Urinary bladder (tissue), 4 donors: ENCODE measurements around the gene MCM9. TPM values are rescaled to one million over a fixed set of nuclear protein-coding genes. Genes with fewer than 3 reads are reported as not detected.

Experiments
- DNase-seq: peaks from one replicate; pipeline ENCODE4 v3.0.0-alpha.2; 2015; ENCODE audit errors: extremely low spot score
- H3K27ac ChIP-seq: one replicate; pipeline ENCODE4 v1.5.1; 2013; ENCODE audit warnings: low read depth, mild to moderate bottlenecking, moderate library complexity
- H3K36me3 ChIP-seq: one replicate; pipeline ENCODE4 v1.6.1; 2013; ENCODE audit warnings: mild to moderate bottlenecking, moderate library complexity; ENCODE audit not compliant: insufficient read depth
- H3K4me1 ChIP-seq: one replicate; pipeline ENCODE4 v1.6.1; 2013; ENCODE audit warnings: mild to moderate bottlenecking, moderate library complexity; ENCODE audit not compliant: insufficient read depth
- H3K4me3 ChIP-seq: one replicate; pipeline ENCODE4 v1.5.1; 2013; ENCODE audit warnings: low read depth, low read length
- WGBS: extraction: QIAGEN DNeasy Blood & Tissue Kit; methylation state at CpG from one replicate; pipeline ENCODE4 v1.1.7; 2013; 5-methylcytosine and 5-hydroxymethylcytosine counted together
- polyA plus RNA-seq: library from polyadenylated mRNA; stranded (reverse); fragments of 200-250 nt; gene quantifications from one replicate; pipeline ENCODE4 v1.2.3, GENCODE V29; 2013
- total RNA-seq: library from RNA; depleted of rRNA; stranded (reverse); fragments of >200 nt; gene quantifications from one replicate; pipeline ENCODE4 v1.2.3, GENCODE V29; 2014
- donor health status: healthy with polysubstance abuse.
- donor health status: healthy.

The MCM9 gene
- total and polyA plus RNA-seq, 2 donors = 7.5 to 26.3 TPM

DNA sequence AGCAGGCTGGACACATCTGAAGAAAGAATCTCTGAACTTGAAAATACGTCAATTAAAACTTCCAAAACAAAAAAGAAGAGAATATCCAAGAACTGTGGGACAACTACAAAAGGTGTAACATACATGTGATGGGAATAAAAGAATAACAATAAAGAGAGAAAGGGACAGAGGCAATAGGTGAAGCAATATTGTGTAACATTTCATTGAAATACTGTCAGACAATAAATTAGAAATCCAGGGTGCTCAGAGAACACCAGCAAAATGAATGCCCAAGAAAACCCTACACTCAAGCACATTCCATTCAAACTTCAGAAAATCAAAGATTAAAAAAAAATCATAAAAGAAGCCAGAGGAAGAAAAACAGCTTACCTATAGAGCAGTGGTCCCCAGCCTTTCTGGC lies 74.6 kb downstream of the MCM9 start:
- Histone ChIP-seq H3K4me1 (no peaks in the 10 kb centered on the region), H3K4me3 (no peak overlapping the region), H3K27ac (no peak overlapping the region), H3K36me3 (no peaks in the 10 kb centered on the region)
- DNase-seq = no peak
- WGBS = 99% methylated on average over 1 of the region's 1 CpG

DNA sequence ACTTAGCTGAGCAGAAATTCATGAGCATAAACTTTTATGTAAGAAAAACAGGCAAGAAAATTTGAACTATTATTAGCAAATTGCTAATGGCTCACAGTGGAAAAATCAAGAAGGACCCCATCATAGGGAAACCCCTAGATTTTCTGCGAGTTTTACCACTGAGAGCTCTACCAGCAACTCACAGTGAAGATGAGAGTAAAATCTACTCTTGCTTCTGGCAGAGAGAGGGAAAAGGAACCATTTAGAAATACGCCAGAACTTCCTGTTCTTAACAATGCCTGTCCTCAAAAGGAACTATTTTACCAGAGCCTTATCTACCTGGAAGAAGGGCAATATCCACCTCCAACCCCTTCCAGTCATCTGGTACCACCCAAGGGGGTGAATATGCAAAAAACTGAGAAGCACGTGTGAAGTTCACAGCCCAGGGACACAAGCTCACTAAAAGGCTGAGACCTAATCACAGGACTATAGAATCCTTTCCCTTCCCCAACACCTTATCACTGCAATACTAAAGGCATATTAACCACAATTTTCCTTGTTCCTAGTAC lies 75.4 kb downstream of the MCM9 start:
- Histone ChIP-seq H3K27ac (no peak overlapping the region), H3K36me3 (no peaks in the 10 kb centered on the region), H3K4me1 (no peaks in the 10 kb centered on the region), H3K4me3 (no peak overlapping the region)
- WGBS = 69% methylated on average over 3 of the region's 3 CpGs
- DNase-seq = no peak

DNA sequence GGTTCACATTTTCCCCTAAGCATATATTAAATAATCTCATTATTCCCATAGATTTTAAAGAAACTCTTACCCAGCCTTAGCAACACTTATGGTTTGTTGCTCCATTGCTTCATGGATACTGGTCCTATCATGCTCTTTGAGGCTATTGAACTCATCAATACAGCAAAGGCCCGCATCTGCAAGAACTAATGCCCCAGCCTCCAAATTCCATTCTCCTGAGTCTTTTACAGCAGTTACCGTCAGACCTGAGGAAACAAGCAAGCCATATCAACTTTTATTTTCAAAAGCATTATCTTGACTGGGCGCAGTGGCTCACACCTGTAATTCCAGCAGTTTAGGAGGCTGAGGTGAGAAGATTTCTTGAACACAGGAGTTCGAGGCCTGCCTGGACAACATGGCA lies 78.7 kb downstream of the MCM9 start:
- no peak overlapping the region for H3K4me3 ChIP-seq
- WGBS = 90% methylated on average over 4 of the region's 4 CpGs
- no peaks in the 10 kb centered on the region for H3K4me1 ChIP-seq
- H3K36me3 ChIP-seq = no peaks in the 10 kb centered on the region
- H3K27ac ChIP-seq = no peak overlapping the region
- no peak for DNase-seq

DNA sequence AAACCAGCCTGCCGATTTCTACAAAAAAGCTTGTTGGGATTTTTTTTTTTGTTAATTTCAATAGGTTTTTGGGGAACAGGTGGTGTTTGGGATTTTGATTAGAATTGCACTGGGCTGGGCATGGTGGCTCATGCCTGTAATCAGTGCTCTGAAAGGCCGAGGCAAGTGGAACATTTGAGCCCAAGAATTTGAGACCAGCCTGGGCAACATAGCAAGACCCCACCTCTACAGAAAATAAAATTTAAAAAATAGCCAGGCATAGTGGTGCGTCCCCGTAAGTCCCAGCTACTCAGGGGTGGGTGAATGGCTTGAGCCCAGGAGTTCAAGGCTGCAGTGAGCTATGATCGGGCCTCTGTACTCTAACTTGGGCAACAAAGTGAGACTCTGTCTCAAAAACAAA lies 81.6 kb downstream of the MCM9 start:
- no peak for DNase-seq
- no peaks in the 10 kb centered on the region for H3K36me3 ChIP-seq
- no peak overlapping the region for H3K27ac ChIP-seq
- WGBS = 97% methylated on average over 5 of the region's 5 CpGs
- H3K4me3 ChIP-seq = no peak overlapping the region
- H3K4me1 ChIP-seq = no peaks in the 10 kb centered on the region

DNA sequence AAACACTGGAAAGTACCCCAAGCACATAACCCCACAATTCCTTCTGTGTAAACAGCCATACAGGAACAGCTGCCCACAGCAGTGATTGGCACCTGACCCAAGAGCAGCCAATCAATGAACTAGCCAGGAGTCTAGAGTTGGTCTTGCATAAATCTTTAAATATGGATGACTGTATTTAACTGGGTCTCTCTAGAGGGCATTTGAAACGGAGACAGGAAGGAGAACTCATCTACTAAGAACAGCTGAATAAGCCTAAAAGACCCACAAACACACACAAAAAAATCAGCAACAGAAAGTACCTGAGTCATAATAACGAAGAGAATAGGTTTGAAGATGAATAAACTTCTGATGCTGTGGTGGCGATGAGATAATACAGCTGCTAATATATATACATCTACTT lies 90.0 kb downstream of the MCM9 start:
- DNase-seq = no peak
- Histone ChIP-seq H3K4me3 (no peak overlapping the region), H3K4me1 (no peaks in the 10 kb centered on the region), H3K36me3 (no peaks in the 10 kb centered on the region), H3K27ac (no peak overlapping the region)
- 87% methylated on average over 3 of the region's 3 CpGs for WGBS

DNA sequence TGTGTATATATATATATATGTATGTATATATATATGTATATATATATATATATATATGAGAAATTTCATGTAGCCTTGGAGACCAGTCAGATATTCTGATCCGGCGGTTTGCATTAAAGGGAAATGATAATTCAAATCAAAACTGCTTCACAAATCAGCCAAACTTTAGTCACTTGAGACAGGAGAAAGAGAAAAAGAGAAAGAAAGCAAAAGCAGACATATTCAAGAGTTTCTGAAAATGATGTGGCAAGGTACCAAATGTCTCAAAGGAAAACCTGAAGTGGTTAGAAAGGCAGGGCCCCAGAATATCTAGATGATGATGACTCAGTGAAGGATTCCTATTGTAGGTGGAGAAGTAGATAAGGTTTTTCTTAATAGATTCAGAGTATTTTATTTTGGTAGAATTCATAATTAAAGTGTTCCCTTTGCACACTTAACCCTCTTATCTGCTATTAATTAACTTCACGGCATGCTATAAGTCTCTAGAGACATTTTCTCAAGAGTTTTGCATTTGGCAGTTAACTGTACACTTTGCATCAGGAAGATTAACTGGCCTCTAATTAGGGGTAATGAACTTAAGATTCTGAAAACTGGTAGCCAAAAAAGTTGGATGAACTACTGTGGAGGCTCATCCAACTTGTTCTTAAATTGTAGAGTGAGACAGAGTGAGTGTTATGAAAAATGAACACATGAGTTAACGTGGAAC lies 91.1 kb downstream of the MCM9 start:
- DNase-seq = no peak
- Histone ChIP-seq H3K4me3 (no peak overlapping the region), H3K4me1 (no peaks in the 10 kb centered on the region), H3K27ac (no peak overlapping the region), H3K36me3 (no peaks in the 10 kb centered on the region)
- WGBS = 92% methylated on average over 4 of the region's 4 CpGs

DNA sequence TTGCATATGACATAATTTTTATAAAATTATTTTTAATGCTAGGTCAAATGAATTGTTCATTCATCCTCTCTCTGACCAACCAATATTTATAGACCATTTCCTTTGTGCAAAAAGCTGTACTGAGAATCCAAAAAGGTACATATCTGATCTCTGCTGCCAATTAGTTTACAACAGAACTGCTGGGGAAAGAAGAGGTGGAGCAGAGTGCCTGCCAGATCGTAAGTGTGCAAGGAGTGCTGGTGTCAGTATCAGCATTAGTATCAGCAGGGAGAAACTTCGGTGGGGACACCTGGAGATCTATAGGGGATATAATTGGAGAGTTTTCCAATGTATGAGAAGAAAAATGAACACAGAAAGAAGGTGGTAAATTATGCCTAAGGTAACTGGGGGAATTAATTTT lies 104.3 kb downstream of the MCM9 start:
- no peaks in the 10 kb centered on the region for H3K4me1 ChIP-seq
- no peak for DNase-seq
- no peak overlapping the region for H3K4me3 ChIP-seq
- 69% methylated on average over 2 of the region's 2 CpGs for WGBS
- no peak overlapping the region for H3K27ac ChIP-seq
- peaks cover 3% of the 10 kb centered on the region for H3K36me3 ChIP-seq

DNA sequence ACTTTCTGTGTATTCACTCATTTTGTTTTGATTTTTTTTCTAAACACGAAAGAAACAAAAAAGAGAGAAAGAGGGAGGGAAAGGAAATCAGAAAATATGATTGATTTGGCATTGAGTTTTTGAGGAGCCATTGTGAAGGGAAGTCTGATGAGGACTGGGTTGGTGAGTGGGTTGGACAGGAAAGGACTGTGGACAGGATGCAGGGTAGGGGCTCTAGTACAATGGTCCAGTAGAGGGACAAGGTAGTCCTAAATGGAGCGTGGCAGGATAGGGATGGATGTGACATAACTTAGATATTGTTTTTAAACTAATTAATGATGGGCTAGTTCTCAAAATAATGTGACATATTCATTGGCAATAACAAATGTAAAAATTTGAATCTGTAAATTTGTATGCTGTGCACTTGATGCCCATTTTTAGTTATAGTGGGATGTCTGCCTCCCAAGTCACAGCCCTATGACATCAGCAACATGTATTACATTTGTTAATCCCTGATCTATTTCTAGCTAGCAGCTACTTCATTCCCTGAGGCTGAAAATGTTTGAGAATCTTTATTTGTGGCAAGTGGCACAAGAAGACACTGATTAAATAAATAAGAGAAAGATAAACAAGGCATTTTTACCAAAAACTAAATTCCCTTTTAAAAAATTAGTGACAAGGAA lies 105.0 kb downstream of the MCM9 start:
- H3K4me1 ChIP-seq = no peaks in the 10 kb centered on the region
- 90% methylated on average over 2 of the region's 2 CpGs for WGBS
- DNase-seq = no peak
- H3K27ac ChIP-seq = no peak overlapping the region
- H3K36me3 ChIP-seq = peaks cover 5% of the 10 kb centered on the region
- no peak overlapping the region for H3K4me3 ChIP-seq

DNA sequence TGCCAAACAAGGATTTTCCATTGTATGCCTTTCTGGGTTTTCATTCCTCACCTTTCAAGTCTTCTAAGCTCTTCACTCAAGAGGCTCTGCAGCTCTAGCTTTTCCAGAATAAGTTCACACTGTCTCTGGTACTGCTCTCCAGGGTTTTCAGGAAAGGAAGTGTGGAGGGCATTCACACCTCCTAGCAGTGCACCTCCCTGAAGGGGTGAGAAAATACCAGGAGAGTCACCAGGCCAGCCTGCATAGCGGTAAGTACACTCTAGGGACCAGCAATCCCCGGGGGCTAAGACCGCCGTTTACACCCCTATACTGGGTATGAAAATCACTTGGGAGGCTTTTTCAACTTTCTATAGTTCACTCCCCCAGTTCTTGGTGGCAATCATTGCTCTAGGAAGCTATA lies 108.9 kb downstream of the MCM9 start:
- no peak overlapping the region for H3K4me3 ChIP-seq
- no peaks in the 10 kb centered on the region for H3K4me1 ChIP-seq
- WGBS = 88% methylated on average over 4 of the region's 4 CpGs
- peaks cover 5% of the 10 kb centered on the region for H3K36me3 ChIP-seq
- no peak for DNase-seq
- no peak overlapping the region for H3K27ac ChIP-seq

DNA sequence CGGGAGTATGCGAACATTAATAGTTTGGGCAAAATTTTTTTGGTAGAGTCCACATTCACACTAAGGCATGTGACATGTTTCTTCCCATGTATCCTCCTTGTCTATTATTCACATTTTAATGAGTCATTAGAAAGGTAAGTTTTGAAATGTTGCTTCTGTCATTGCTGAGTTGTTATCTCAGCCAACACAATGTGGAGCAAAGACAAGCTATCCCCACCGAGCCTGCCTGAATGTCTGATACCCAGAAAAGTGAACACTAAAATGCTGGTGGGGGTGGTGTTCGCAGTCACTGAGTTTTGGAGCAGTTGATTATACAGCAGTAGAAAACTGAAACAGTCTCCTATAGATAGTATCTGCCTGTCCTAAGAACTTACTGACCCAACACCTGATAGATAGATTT lies 109.3 kb downstream of the MCM9 start:
- no peaks in the 10 kb centered on the region for H3K4me1 ChIP-seq
- DNase-seq = no peak
- peaks cover 5% of the 10 kb centered on the region for H3K36me3 ChIP-seq
- H3K4me3 ChIP-seq = no peak overlapping the region
- 94% methylated on average over 4 of the region's 4 CpGs for WGBS
- no peak overlapping the region for H3K27ac ChIP-seq

DNA sequence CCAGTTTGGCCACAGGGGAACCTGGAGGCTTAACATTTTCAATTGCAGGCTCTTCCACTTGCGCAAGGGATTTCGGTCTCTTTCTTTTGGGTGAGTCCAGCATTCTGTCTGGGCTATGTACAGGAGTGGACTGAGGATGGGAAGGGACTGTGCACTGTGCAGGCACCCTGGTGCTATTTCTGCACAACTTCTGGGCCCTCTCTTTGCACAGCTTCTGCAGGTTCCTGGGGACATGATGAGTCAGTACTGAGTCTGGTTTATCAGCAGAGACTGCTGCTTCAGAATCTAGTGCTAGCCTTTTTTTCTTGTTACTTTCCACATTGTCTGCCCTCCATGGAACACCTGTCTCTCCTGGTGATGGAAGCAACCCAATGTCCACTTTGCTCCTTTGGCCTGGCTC lies 119.5 kb downstream of the MCM9 start:
- no peak overlapping the region for H3K27ac ChIP-seq
- H3K4me1 ChIP-seq = no peaks in the 10 kb centered on the region
- DNase-seq = no peak
- no peak overlapping the region for H3K4me3 ChIP-seq
- peaks cover 2% of the 10 kb centered on the region for H3K36me3 ChIP-seq
- WGBS = 98% methylated on average over 2 of the region's 2 CpGs

DNA sequence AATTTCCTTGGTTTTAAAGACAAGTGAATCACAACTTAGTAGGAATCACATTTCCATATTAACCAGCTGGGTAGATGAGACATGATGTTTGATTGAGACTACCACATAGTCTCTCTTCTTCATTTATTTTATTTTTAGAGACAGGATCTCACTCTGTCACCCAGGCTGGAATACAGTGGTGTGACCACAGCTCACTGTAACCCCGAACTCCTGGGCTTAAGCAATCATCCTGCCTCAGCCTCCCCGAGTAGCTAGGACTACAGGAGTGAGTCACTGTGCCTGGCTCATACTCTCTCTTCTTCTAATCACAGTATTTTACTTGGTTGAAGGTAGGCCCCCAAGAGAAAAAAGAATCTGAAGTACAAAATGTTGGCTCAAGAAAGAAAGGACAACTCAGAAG lies 121.2 kb downstream of the MCM9 start:
- DNase-seq = no peak
- H3K4me3 ChIP-seq = no peak overlapping the region
- WGBS = 80% methylated on average over 2 of the region's 2 CpGs
- H3K27ac ChIP-seq = no peak overlapping the region
- peaks cover 2% of the 10 kb centered on the region for H3K36me3 ChIP-seq
- no peaks in the 10 kb centered on the region for H3K4me1 ChIP-seq

DNA sequence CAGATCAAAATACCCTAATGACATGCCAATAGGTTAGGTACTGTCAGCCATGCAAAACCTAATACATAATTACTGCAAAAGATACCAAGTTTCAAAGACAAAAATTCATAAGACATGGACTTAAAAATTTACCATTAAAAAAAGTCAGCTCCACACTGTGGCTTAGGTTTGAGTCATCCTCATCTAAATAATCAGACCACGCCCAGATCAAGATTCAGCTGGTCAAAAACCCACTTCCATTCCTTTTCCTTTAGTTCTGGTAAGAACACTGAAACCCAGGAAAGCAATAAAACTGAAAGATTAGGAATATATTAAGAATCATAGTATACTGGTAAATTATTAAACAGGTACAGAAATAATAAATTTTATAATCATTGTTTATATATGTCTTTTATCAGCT lies 122.0 kb downstream of the MCM9 start:
- no peak overlapping the region for H3K27ac ChIP-seq
- H3K4me1 ChIP-seq = no peaks in the 10 kb centered on the region
- 96% methylated on average over 1 of the region's 1 CpG for WGBS
- no peak for DNase-seq
- H3K4me3 ChIP-seq = no peak overlapping the region
- H3K36me3 ChIP-seq = peaks cover 2% of the 10 kb centered on the region

DNA sequence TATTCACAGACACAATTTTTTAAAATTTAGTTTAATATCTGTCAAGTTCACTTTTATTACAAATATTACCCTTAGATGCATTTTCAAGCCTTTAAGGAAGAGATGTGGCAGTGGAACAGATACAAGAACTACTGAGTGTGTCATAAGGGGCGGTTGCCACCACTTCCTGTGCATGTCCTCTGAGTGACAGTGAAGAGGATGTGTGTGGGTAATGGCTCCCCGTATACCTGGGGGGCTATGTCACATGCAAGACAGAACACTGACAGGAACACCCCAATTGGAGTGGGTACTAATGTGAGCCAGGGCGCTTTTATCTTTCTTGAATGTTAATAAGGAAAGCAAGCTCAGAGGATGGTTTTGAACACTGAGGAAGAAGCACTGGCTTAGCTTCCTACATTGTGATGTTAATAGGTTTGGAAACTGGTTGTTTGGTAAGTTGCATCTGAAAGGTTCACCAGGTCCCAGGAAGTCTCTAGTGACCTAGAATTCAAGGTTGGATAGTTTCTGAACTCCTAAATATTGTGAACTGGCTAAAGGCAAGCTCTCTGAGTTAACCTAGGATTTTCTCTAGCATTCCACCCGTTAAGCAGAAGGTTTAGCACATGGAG lies 124.4 kb downstream of the MCM9 start:
- H3K4me3 ChIP-seq = no peak overlapping the region
- H3K36me3 ChIP-seq = no peaks in the 10 kb centered on the region
- H3K27ac ChIP-seq = no peak overlapping the region
- no peaks in the 10 kb centered on the region for H3K4me1 ChIP-seq
- no peak for DNase-seq
- WGBS = 88% methylated on average over 4 of the region's 4 CpGs
